ENCODE results near the gene ABR. TPM values are rescaled to one million over a fixed set of nuclear protein-coding genes. Genes with fewer than 3 reads are reported as not detected.

Gene ABR
- total RNA-seq, 1 experiment from 2014 or later = 172 TPM

- intact Hi-C loops (cut with micrococcal nuclease; ENCODE audit: unreplicated experiment) = no loop called here
- Histone ChIP-seq H3K4me3 (ENCODE audit: low read depth in 2 of 2, low read length in 2 of 2) (no peak overlapping the region), H3K27ac (ENCODE audit: low read length) (no peak overlapping the region), H3K36me3 (ENCODE audit: control insufficient read depth, insufficient read depth, low read length) (no peaks in the 10 kb centered on the region), H3K27me3 (ENCODE audit: control insufficient read depth, insufficient read depth, low read length) (no peaks in the 10 kb centered on the region), H3K4me1 (ENCODE audit: control insufficient read depth, insufficient read depth, low read length) (no peaks in the 10 kb centered on the region), H3K9me3 (ENCODE audit: control insufficient read depth, insufficient read depth, low read depth, low read length) (no peaks in the 10 kb centered on the region)
- no peak for DNase-seq (ENCODE audit: low read depth, low spot score)
- in situ Hi-C loops (cut with HindIII; ENCODE audit: low pct_unique_long_range_greater_than_20kb, low sequenced_read_pairs) = no loop called here
- TF ChIP-seq POLR2AphosphoS5 (IDR thresholded peaks at IDR 0.05; ENCODE audit: low read depth, low read length) = no peak
- no peak for TF ChIP-seq TCF7L2 (IDR thresholded peaks at IDR 0.05; ENCODE audit: low read depth, low read length)
- no peak for TF ChIP-seq CTCF (IDR thresholded peaks at IDR 0.05)
- no peak for TF ChIP-seq REST (IDR thresholded peaks at IDR 0.05; ENCODE audit: insufficient read depth in 1 of 2, low read depth in 2 of 2, low read length in 1 of 2)
- no peak for TF ChIP-seq SIN3A (IDR thresholded peaks at IDR 0.05; ENCODE audit: borderline replicate concordance, insufficient read depth, low read depth, low read length)
- CTCF ChIA-PET = no interaction called here
- no TSS peak for BruUV-seq (replicated peaks)
- POLR2A ChIA-PET = interaction anchor here (0.6 kb wide), 1 partner anchor 317 kb away, joined by 3 read pairs; no protein-coding TSS in a partner anchor
- ATAC-seq = no peak
Measured at GRCh38 chr17:1169221-1169928, 10.4 kb downstream of the ABR start.

GRCh38 chr17:1168533-1169220, 11.1 kb downstream of the ABR start:
- Histone ChIP-seq H3K27ac (ENCODE audit: low read length) (no peak overlapping the region), H3K27me3 (ENCODE audit: control insufficient read depth, insufficient read depth, low read length) (no peaks in the 10 kb centered on the region), H3K36me3 (ENCODE audit: control insufficient read depth, insufficient read depth, low read length) (no peaks in the 10 kb centered on the region), H3K9me3 (ENCODE audit: control insufficient read depth, insufficient read depth, low read depth, low read length) (no peaks in the 10 kb centered on the region), H3K4me3 (ENCODE audit: low read depth in 2 of 2, low read length in 2 of 2) (no peak overlapping the region), H3K4me1 (ENCODE audit: control insufficient read depth, insufficient read depth, low read length) (no peaks in the 10 kb centered on the region)
- no peak for ATAC-seq
- BruUV-seq (replicated peaks) = no TSS peak
- in situ Hi-C loops (cut with HindIII; ENCODE audit: low pct_unique_long_range_greater_than_20kb, low sequenced_read_pairs) = no loop called here
- POLR2A ChIA-PET = no interaction called here
- DNase-seq (ENCODE audit: low read depth, low spot score) = no peak
- intact Hi-C loops (cut with micrococcal nuclease; ENCODE audit: unreplicated experiment) = no loop called here
- CTCF ChIA-PET = interaction anchor here (0.5 kb wide), 1 partner anchor 111 kb away, joined by 3 read pairs; no protein-coding TSS in a partner anchor
- TF ChIP-seq TCF7L2 (IDR thresholded peaks at IDR 0.05; ENCODE audit: low read depth, low read length) = no peak
- TF ChIP-seq CTCF (IDR thresholded peaks at IDR 0.05) = no peak
- no peak for TF ChIP-seq REST (IDR thresholded peaks at IDR 0.05; ENCODE audit: insufficient read depth in 1 of 2, low read depth in 2 of 2, low read length in 1 of 2)
- TF ChIP-seq SIN3A (IDR thresholded peaks at IDR 0.05; ENCODE audit: borderline replicate concordance, insufficient read depth, low read depth, low read length) = no peak
- TF ChIP-seq POLR2AphosphoS5 (IDR thresholded peaks at IDR 0.05; ENCODE audit: low read depth, low read length) = no peak
